ENCODE data around the gene RNF126.

The RNF126 gene

GRCh38 chr19:695352-695949, 32.4 kb upstream of the RNF126 start, which contains the start of gene PRSS57:
TSS of gene PRSS57 (minus strand) at chr19:695452. CDS start at chr19:695430, 22 bp downstream.
- no peak for DNase-seq (ENCODE audit: insufficient read length, low spot score)
- TF ChIP-seq POLR2A (IDR thresholded peaks at IDR 0.05; ENCODE audit: low read depth, low read length), result no peak
- FAIRE-seq, result no peak

GRCh38 chr19:694481-695351, 31.7 kb upstream of the RNF126 start:
- no peak for TF ChIP-seq POLR2A (IDR thresholded peaks at IDR 0.05; ENCODE audit: low read depth, low read length)
- no peak for FAIRE-seq
- no peak for DNase-seq (ENCODE audit: insufficient read length, low spot score)

- TF ChIP-seq POLR2A (IDR thresholded peaks at IDR 0.05; ENCODE audit: low read depth, low read length), result no peak
- no peak for DNase-seq (ENCODE audit: insufficient read length, low spot score)
- FAIRE-seq, result no peak
Measured at GRCh38 chr19:690203-690602, 27.2 kb upstream of the RNF126 start.

GRCh38 chr19:688992-689391, 26.0 kb upstream of the RNF126 start:
- FAIRE-seq, result no peak
- DNase-seq (ENCODE audit: insufficient read length, low spot score), result no peak
- TF ChIP-seq POLR2A (IDR thresholded peaks at IDR 0.05; ENCODE audit: low read depth, low read length), result no peak

GRCh38 chr19:688214-688613, 25.2 kb upstream of the RNF126 start:
- FAIRE-seq, result no peak
- DNase-seq (ENCODE audit: insufficient read length, low spot score), result no peak
- no peak for TF ChIP-seq POLR2A (IDR thresholded peaks at IDR 0.05; ENCODE audit: low read depth, low read length)

- no peak for FAIRE-seq
- no peak for DNase-seq (ENCODE audit: insufficient read length, low spot score)
- TF ChIP-seq POLR2A (IDR thresholded peaks at IDR 0.05; ENCODE audit: low read depth, low read length), result no peak
Measured at GRCh38 chr19:687569-688166, 24.7 kb upstream of the RNF126 start.

GRCh38 chr19:686589-687297, 23.7 kb upstream of the RNF126 start:
- TF ChIP-seq POLR2A (IDR thresholded peaks at IDR 0.05; ENCODE audit: low read depth, low read length), result no peak
- DNase-seq (ENCODE audit: insufficient read length, low spot score), result no peak
- FAIRE-seq, result no peak

GRCh38 chr19:685454-685931, 22.5 kb upstream of the RNF126 start:
- no peak for FAIRE-seq
- TF ChIP-seq POLR2A (IDR thresholded peaks at IDR 0.05; ENCODE audit: low read depth, low read length), result no peak

GRCh38 chr19:682678-683320, 19.8 kb upstream of the RNF126 start:
- FAIRE-seq, result no peak
- no peak for TF ChIP-seq POLR2A (IDR thresholded peaks at IDR 0.05; ENCODE audit: low read depth, low read length)
- no peak for DNase-seq (ENCODE audit: insufficient read length, low spot score)

More at GRCh38 chr19:685454-685931, 22.5 kb upstream of the RNF126 start:
- DNase-seq (ENCODE audit: insufficient read length, low spot score), result no peak

- FAIRE-seq (no peak), DNase-seq (ENCODE audit: insufficient read length, low spot score) (peak; percentile 84)
- TF ChIP-seq POLR2A (IDR thresholded peaks at IDR 0.05; ENCODE audit: low read depth, low read length), result no peak
Measured at GRCh38 chr19:681029-682019, 18.3 kb upstream of the RNF126 start.

GRCh38 chr19:680287-681028, 17.4 kb upstream of the RNF126 start:
- DNase-seq (ENCODE audit: insufficient read length, low spot score), result peak; percentile 97
- peak; percentile 80 for TF ChIP-seq POLR2A (IDR thresholded peaks at IDR 0.05; ENCODE audit: low read depth, low read length)
- no peak for FAIRE-seq

All from H54 (cell line).